Measurements from ENCODE around the gene SEMA4C. TPM values are rescaled to one million over a fixed set of nuclear protein-coding genes. Genes with fewer than 3 reads are reported as not detected.

SEMA4C gene
- total and polyA plus RNA-seq, 2 of the 4 experiments (the other 2 are of a cell fraction) = 15.8 to 24.3 TPM

- Histone ChIP-seq H3K79me1 (ENCODE audit: low read depth in 1 of 2, low read length in 2 of 2) (no peaks in the 10 kb centered on the region), H3K27me3 (ENCODE audit: control insufficient read depth, insufficient read depth, low read length) (peaks cover 16% of the 10 kb centered on the region; the same call in 1 of the 2 replicates), H4K5ac (ENCODE audit: low read depth, low read length) (no peak overlapping the region), H2BK120ac (ENCODE audit: low read depth, low read length) (no peak overlapping the region), H3K4me2 (ENCODE audit: low read depth, low read length) (no peak overlapping the region), H3K9me1 (ENCODE audit: insufficient read depth, low read length) (no peaks in the 10 kb centered on the region), H4K20me1 (ENCODE audit: insufficient read depth, low read length) (no peaks in the 10 kb centered on the region), H3K27ac (ENCODE audit: insufficient read depth, low read length) (no peak overlapping the region), H2BK5ac (ENCODE audit: low read depth, low read length, poor library complexity, severe bottlenecking) (no peak overlapping the region), H2AK9ac (replicated peaks; ENCODE audit: low read depth, low read length, poor library complexity) (no peak overlapping the region), H2BK15ac (ENCODE audit: low read depth, low read length) (no peak overlapping the region), H3K4me1 (ENCODE audit: control insufficient read depth, insufficient read depth, low read length) (no peaks in the 10 kb centered on the region), H3K23ac (ENCODE audit: low read depth, low read length) (no peak overlapping the region), H3K36me3 (ENCODE audit: control insufficient read depth, insufficient read depth, low read length) (no peaks in the 10 kb centered on the region), H3K18ac (ENCODE audit: low read depth, low read length) (no peak overlapping the region), H4K91ac (ENCODE audit: insufficient read depth, low read depth, low read length) (no peak overlapping the region), H3K4ac (ENCODE audit: low read depth, low read length) (no peak overlapping the region), H3K14ac (replicated peaks; ENCODE audit: low read depth, low read length) (no peak overlapping the region), H4K8ac (ENCODE audit: low read depth in 2 of 2, low read length in 2 of 2) (no peak overlapping the region), H3K4me3 (ENCODE audit: insufficient read depth, low read depth, low read length) (no peak overlapping the region), H2AK5ac (ENCODE audit: low read depth, low read length) (no peak overlapping the region), H2BK20ac (ENCODE audit: low read depth, low read length) (no peak overlapping the region), H3K56ac (ENCODE audit: extremely low read depth, insufficient read depth, low read length) (no peak overlapping the region), H3K9ac (ENCODE audit: low read depth, low read length) (no peak overlapping the region), H2AFZ (replicated peaks; ENCODE audit: low read length, poor library complexity) (no peak overlapping the region), H3K9me3 (ENCODE audit: control insufficient read depth, insufficient read depth, low read length) (peaks cover 18% of the 10 kb centered on the region)
- ATAC-seq (ENCODE audit: low read depth) (no peak), DNase-seq (no peak)
- ChIA-PET POLR2A (ENCODE audit: unreplicated experiment) (no interaction called here), CTCF (no interaction called here)
- dilution Hi-C loops (cut with HindIII; ENCODE audit: low sequenced_read_pairs, unreplicated experiment) = no loop called here
- TF ChIP-seq CTCF (conservative IDR thresholded peaks at IDR 0.05; ENCODE audit: low read depth, low read length) (no peak), NFE2L2 (IDR thresholded peaks at IDR 0.05; ENCODE audit: low read depth, low read length) (no peak), RFX5 (IDR thresholded peaks at IDR 0.05; ENCODE audit: low read depth, low read length) (no peak), SMC3 (IDR thresholded peaks at IDR 0.05; ENCODE audit: low read depth, low read length) (no peak), CEBPB (IDR thresholded peaks at IDR 0.05; ENCODE audit: low read depth, low read length) (no peak), POLR2A (IDR thresholded peaks at IDR 0.05; ENCODE audit: low read depth, low read length) (no peak), MAFK (IDR thresholded peaks at IDR 0.05; ENCODE audit: low read depth, low read length) (no peak), RCOR1 (IDR thresholded peaks at IDR 0.05; ENCODE audit: insufficient replicate concordance, low read length) (no peak), FOS (IDR thresholded peaks at IDR 0.05; ENCODE audit: low read depth, low read length) (no peak), ELK1 (IDR thresholded peaks at IDR 0.05; ENCODE audit: borderline replicate concordance, low read depth, low read length) (no peak), MXI1 (IDR thresholded peaks at IDR 0.05; ENCODE audit: borderline replicate concordance, low read depth, low read length) (no peak), RAD21 (IDR thresholded peaks at IDR 0.05; ENCODE audit: low read length) (no peak), USF2 (IDR thresholded peaks at IDR 0.05; ENCODE audit: low read depth, low read length) (no peak)
- 80% methylated on average over 2 of the region's 20 CpGs; no CpG with 5 or more reads in 1 of the 2 experiments for WGBS, 2 experiments (ENCODE audit: extremely low coverage in 2 of 2, insufficient read length in 1 of 2)
- intact Hi-C loops (cut with micrococcal nuclease) = no loop called here
- in situ Hi-C loops (cut with MboI; ENCODE audit: low sequenced_read_pairs) = no loop called here
- no TSS peak for BruUV-seq (replicated peaks)
These were observed 43.7 kb upstream of the SEMA4C start for GRCh38 chr2:96913398-96914202.
